Spleen (tissue), 11 donors: ENCODE measurements around the gene FITM2. TPM values are rescaled to one million over a fixed set of nuclear protein-coding genes. Genes with fewer than 3 reads are reported as not detected.
"Not testable (repeated sequence)": the region's sequence is repeated elsewhere in the genome, so short reads cannot be mapped to it uniquely, and the experiment has no call there.

ENCODE experiments used
- DNase-seq: peaks from one replicate; pipeline ENCODE4 v3.0.0-alpha.2; 2020
- H3K27ac ChIP-seq, 8 donors: fragments of 200-600 bp; sonication (generic) in 7 of 8; 1 replicate in 4 of 8; 2 replicates in 4 of 8; pipeline versions ENCODE4 v1.5.0 to v1.8.0; 2016 to 2021; ENCODE audit warnings: inconsistent platforms in 4 of 8, mild to moderate bottlenecking in 4 of 8, moderate library complexity in 1 of 8
- H3K27me3 ChIP-seq, 7 donors: fragments of 200-600 bp; sonication (generic) in 6 of 7; replicated peaks in 1 of 7; 1 replicate in 4 of 7; 2 replicates in 3 of 7; pipeline versions ENCODE4 v1.5.0 to v1.8.0; 2016 to 2021; ENCODE audit warnings: inconsistent platforms in 3 of 7, mild to moderate bottlenecking in 1 of 7
- H3K36me3 ChIP-seq, 6 donors: fragments of 200-600 bp; sonication (generic) in 5 of 6; 1 replicate in 4 of 6; 2 replicates in 2 of 6; pipeline versions ENCODE4 v1.5.0 to v1.8.0; 2016 to 2021; ENCODE audit warnings: inconsistent platforms in 2 of 6
- H3K4me1 ChIP-seq, 6 donors: fragments of 200-600 bp; sonication (generic) in 5 of 6; 1 replicate in 3 of 6; 2 replicates in 3 of 6; pipeline versions ENCODE4 v1.5.0 to v1.8.0; 2016 to 2021; ENCODE audit warnings: inconsistent platforms in 3 of 6
- H3K4me3 ChIP-seq, 8 donors: fragments of 200-600 bp; sonication (generic) in 7 of 8; 1 replicate in 4 of 8; 2 replicates in 4 of 8; pipeline versions ENCODE4 v1.5.0 to v1.8.0; 2016 to 2021; ENCODE audit warnings: inconsistent platforms in 4 of 8, mild to moderate bottlenecking in 4 of 8, moderate library complexity in 2 of 8
- H3K9me3 ChIP-seq, 8 donors: fragments of 200-600 bp; sonication (generic) in 7 of 8; 1 replicate in 4 of 8; 2 replicates in 4 of 8; pipeline versions ENCODE4 v1.5.0 to v1.8.0; 2016 to 2021; ENCODE audit warnings: inconsistent platforms in 4 of 8
- CTCF ChIP-seq, 11 experiments: fragments of 200-600 bp in 7 of 11; fragments of 450-650 bp in 4 of 11; sonication (generic) in 4 of 11; IDR thresholded peaks in 8 of 11; conservative IDR thresholded peaks in 3 of 11; 1 replicate in 7 of 11; 2 replicates in 4 of 11; pipeline versions ENCODE4 v1.4.0 to v1.8.0; 2016 to 2021; ENCODE audit warnings: antibody characterized with exemption in 11 of 11, inconsistent platforms in 4 of 11, mild to moderate bottlenecking in 1 of 11
- POLR2A ChIP-seq, 3 donors: fragments of 450-650 bp; IDR thresholded peaks; one replicate each; pipeline ENCODE4 v1.5.1; 2017; ENCODE audit warnings: antibody characterized with exemption in 3 of 3, mild to moderate bottlenecking in 1 of 3
- POLR2AphosphoS5 ChIP-seq, 3 donors: sonication (generic); formaldehyde crosslinking; IDR thresholded peaks; one replicate each; pipeline ENCODE4 v1.5.1; 2017; ENCODE audit warnings: antibody characterized with exemption in 3 of 3
- whole genome bisulfite sequencing, 5 donors: extraction: QIAGEN DNeasy Blood & Tissue Kit in 3 of 5; methylation state at CpG; one replicate each; pipeline versions ENCODE4 v1.1.5 to v1.1.7; 2013 to 2018; 5-methylcytosine and 5-hydroxymethylcytosine counted together
- intact Hi-C: fragments of 100-400 bp; cut with DNase I; formaldehyde crosslinking; loops from one replicate; pipeline ENCODE4 v1.15.0; 2023; ENCODE audit warnings: low total_unique reads
- polyA plus RNA-seq, 3 donors: library from polyadenylated mRNA; stranded (reverse); fragments of 200-250 nt; gene quantifications; one replicate each; pipeline ENCODE4 v1.2.1, GENCODE V29; 2013
- total RNA-seq, 7 donors: library from RNA; depleted of rRNA in 3 of 7; stranded (reverse); fragments of >200 nt in 3 of 7; fragmentation: NEBNext Ultra II Directional in 4 of 7; extraction: Animal tissue kit (Norgen Biotek cat#: 25700) in 4 of 7; gene quantifications; one replicate each; pipeline versions ENCODE4 v1.1.0 to v1.2.1, GENCODE V29; 2016 to 2021
- donor health status: healthy with polysubstance abuse.
- donor health status: DM: no; HTN: no; CAD: no; lungs with moderate emphysema.
- donor health status: DM: no; HTN: no; CAD: no.
- donor health status: Bipolar disorder and iron deficiency.
- donor health status: healthy.
- donor health status: DM: no; HTN: no; CAD: no.
- donor health status: DM: yes; HTN: yes; CAD: no.

FITM2 gene
- total and polyA plus RNA-seq, 10 donors: 1.0 to 5.7 (median 4.7) TPM

GRCh38 chr20:44350567-44350966, 39.6 kb upstream of the FITM2 start:
- H3K27ac ChIP-seq: no peak overlapping the region
- intact Hi-C loops: no loop called here
- H3K9me3 ChIP-seq: no peaks in the 10 kb centered on the region
- no peaks in the 10 kb centered on the region for H3K4me1 ChIP-seq
- no peaks in the 10 kb centered on the region for H3K36me3 ChIP-seq
- 86 to 91% (median 90%) methylated on average over 6 of the region's 6 CpGs for WGBS, 5 donors
- no peak for DNase-seq
- TF ChIP-seq POLR2AphosphoS5 (IDR thresholded peaks at IDR 0.05): no peak
- no peak for TF ChIP-seq CTCF (IDR thresholded peaks at IDR 0.05 in 8 of 11, conservative IDR thresholded peaks at IDR 0.05 in 3 of 11)
- no peak for TF ChIP-seq POLR2A (IDR thresholded peaks at IDR 0.05)
- no peak overlapping the region for H3K4me3 ChIP-seq
- peaks cover 0 to 10% (median 0%) of the 10 kb centered on the region in 7 donors for H3K27me3 ChIP-seq

DNA sequence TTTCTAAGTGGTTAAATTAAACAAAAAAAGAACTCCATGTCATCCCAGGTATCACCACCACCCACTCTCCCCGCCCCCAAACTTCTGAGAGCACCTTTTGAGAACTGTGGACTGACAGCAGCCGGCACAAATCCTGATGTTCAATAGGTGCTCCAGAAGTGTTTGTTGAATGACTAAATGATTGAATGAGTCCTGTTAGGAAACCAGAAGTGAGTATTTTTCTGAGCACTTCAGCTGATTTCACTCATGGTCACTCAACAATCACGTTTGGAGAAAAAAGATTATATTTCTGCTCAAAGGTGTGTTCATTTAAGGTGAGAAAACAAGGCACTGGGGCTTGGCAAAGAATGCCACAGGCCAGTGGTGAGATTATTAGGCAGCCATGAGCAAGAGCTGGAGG, 38.3 kb upstream of the FITM2 start:
- intact Hi-C loops: no loop called here
- H3K4me3 ChIP-seq: no peak overlapping the region
- H3K9me3 ChIP-seq: no peaks in the 10 kb centered on the region
- no peak for TF ChIP-seq CTCF (IDR thresholded peaks at IDR 0.05 in 8 of 11, conservative IDR thresholded peaks at IDR 0.05 in 3 of 11)
- no peak for TF ChIP-seq POLR2AphosphoS5 (IDR thresholded peaks at IDR 0.05)
- TF ChIP-seq POLR2A (IDR thresholded peaks at IDR 0.05): no peak
- no peaks in the 10 kb centered on the region for H3K36me3 ChIP-seq
- peaks cover 0 to 7% (median 0%) of the 10 kb centered on the region in 7 donors for H3K27me3 ChIP-seq
- DNase-seq: no peak
- no peak overlapping the region for H3K27ac ChIP-seq
- H3K4me1 ChIP-seq: no peaks in the 10 kb centered on the region
- 75 to 86% (median 76%) methylated on average over 3 of the region's 3 CpGs for WGBS, 5 donors

GRCh38 chr20:44348168-44348659, 37.2 kb upstream of the FITM2 start:
- peaks cover 0 to 8% (median 0%) of the 10 kb centered on the region in 7 donors for H3K27me3 ChIP-seq
- H3K27ac ChIP-seq: no peak overlapping the region
- no peaks in the 10 kb centered on the region for H3K36me3 ChIP-seq
- no peaks in the 10 kb centered on the region for H3K9me3 ChIP-seq
- intact Hi-C loops: no loop called here
- H3K4me3 ChIP-seq: no peak overlapping the region
- H3K4me1 ChIP-seq: peaks cover 0 to 2% (median 0%) of the 10 kb centered on the region in 6 donors
- WGBS, 5 donors: 80 to 90% (median 87%) methylated on average over 4 of the region's 4 CpGs
- TF ChIP-seq POLR2AphosphoS5 (IDR thresholded peaks at IDR 0.05): no peak
- no peak for TF ChIP-seq POLR2A (IDR thresholded peaks at IDR 0.05)
- TF ChIP-seq CTCF (IDR thresholded peaks at IDR 0.05 in 8 of 11, conservative IDR thresholded peaks at IDR 0.05 in 3 of 11): no peak
- DNase-seq: no peak

DNA sequence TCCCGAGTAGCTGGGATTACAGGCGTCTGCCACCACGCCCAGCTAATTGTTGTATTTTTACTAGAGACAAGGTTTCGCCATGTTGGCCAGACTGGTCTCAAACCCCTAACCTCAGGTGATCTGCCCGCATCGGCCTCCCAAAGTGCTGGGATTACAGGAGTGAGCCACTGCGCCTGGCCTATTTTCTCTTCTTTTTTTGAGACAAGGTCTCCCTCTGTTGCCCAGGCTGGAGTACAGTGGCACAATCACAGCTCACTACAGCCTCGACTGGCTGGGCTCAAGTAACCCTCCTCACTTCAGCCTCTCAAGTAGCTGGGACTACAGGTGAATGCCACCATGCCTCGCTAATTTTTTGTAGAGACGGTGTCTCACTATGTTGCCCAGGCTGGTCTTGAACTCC, 34.9 kb upstream of the FITM2 start:
- intact Hi-C loops, H3K36me3 ChIP-seq, H3K9me3 ChIP-seq, DNase-seq, H3K27me3 ChIP-seq, H3K4me1 ChIP-seq, H3K27ac ChIP-seq, H3K4me3 ChIP-seq: not testable (repeated sequence)
- 87 to 94% (median 93%) methylated on average over 10 of the region's 10 CpGs for WGBS, 5 donors

DNA sequence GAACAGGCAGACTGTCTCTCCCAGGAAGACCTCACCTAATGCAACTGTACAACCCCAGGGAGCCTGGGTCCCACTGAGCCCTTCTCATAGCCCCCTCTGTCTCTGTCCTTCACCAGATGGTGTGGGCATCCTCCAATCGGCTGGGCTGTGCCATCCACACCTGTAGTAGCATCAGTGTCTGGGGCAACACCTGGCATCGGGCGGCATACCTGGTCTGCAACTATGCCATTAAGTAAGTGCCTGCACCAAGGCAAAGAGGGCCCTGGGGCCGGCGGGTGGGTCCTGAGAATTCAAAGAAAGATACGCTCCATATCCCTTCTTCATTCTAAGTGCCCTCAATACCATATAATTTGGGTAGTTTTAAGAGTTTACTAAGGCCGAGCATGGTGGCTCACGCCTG, 34.1 kb upstream of the FITM2 start:
- DNase-seq: no peak
- intact Hi-C loops: no loop called here
- H3K4me3 ChIP-seq: no peak overlapping the region
- peaks cover 0 to 6% (median 0%) of the 10 kb centered on the region in 7 donors for H3K27me3 ChIP-seq
- H3K36me3 ChIP-seq: no peaks in the 10 kb centered on the region
- H3K9me3 ChIP-seq: no peaks in the 10 kb centered on the region
- TF ChIP-seq CTCF (IDR thresholded peaks at IDR 0.05 in 8 of 11, conservative IDR thresholded peaks at IDR 0.05 in 3 of 11): no peak
- WGBS, 5 donors: 86 to 96% (median 93%) methylated on average over 7 to 8 of the region's 8 CpGs
- H3K4me1 ChIP-seq: peaks cover 0 to 4% (median 0%) of the 10 kb centered on the region in 6 donors
- no peak overlapping the region for H3K27ac ChIP-seq
